ENCODE results near the gene RAD18.

RAD18 gene

DNA sequence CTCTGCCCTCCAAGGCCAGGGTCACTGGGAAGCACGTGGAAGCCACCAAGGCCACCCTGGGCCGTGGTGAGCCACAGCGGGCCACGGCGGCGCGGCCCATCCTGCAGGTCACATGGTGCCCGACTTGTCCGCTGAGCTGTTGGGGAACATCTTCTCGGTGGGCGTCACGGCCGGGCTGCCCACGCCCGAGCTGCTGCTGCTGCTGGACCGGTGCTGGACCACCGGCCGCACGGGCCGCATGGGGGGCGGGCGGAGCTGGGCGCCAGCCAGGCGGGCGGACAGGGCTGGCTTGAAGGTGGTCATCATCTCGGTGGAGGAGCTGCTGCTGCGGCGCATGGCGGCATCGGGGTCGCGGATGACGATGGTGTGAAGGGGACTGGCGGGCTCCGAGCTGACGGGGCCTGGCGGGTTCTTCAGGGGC, 22.1 kb upstream of the RAD18 start:
- no peak for DNase-seq

DNA sequence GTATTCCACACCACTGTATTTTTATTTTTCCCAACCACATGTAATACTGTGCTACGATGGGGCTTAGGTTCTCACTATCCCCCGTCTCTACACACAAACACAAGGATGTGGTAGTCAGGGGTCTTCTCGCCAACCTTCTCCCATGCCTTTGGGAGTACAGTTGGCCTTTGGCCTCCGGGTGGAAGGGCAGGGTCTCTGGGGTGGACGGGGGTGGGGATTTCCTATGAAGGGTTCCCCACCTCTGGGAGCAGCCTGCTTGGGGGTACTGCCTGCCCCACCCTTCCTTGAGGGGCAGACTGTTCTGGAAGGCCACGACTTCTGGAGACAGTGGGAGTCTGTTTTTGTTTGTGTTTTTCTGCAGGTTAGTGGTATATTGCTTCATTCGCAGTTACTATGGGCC, 21.3 kb upstream of the RAD18 start:
- no peak for DNase-seq

- DNase-seq, result no peak
These were observed 20.8 kb upstream of the RAD18 start for GRCh38 chr3:8984081-8984480.

- no peak for DNase-seq
These were observed 20.3 kb upstream of the RAD18 start for GRCh38 chr3:8983591-8983990.

GRCh38 chr3:8983026-8983425, 19.8 kb upstream of the RAD18 start:
- DNase-seq, result no peak

GRCh38 chr3:8982509-8982908, 19.2 kb upstream of the RAD18 start:
- peak; percentile 21 for DNase-seq

DNA sequence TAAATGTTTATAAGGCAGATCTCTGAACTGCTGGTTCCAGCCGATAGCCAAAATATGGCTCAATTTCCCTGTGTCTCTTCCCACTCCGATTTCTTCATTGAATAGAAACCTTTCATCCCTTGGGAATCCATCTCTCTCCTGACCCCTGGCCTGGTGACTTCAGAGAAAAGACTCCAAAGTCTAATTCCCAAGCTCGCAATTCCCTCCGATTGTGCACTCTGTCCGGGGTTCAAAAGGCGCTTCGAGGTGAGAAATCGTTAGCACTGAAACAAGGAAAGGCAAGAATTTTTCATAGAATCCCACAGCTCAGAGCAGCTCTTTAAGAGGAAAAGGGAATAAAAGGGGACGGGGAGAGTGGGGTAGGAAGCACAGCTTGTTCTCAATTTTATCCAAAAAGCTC, 18.4 kb upstream of the RAD18 start:
- no peak for DNase-seq

- no peak for DNase-seq
These were observed 18.0 kb upstream of the RAD18 start for GRCh38 chr3:8981296-8981695.

DNA sequence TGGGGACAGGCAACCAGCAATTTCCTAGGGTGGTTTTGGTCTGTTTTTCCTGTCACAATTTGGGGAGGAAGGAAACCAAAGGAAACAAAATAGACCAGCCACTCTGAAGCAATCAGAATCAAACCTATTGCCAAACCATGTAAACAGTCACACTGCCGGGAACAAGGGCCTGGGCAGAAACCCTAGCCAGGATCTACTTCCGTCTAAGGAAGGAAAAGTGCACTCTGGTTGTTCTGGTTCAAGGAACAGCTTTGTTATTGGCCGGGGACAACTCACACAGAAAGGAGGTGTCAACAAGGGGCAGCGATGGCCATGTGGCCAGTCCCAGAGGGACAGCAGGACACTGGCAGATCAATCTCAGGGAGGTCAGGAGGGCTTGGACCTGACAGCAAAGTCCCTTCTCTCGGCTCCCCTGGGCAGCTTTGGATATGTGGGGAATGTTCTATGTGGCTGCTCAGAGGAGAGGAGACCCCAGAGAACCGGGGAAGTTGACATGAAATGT, 17.5 kb upstream of the RAD18 start:
- DNase-seq, result no peak

- no peak for DNase-seq
These were observed 16.0 kb upstream of the RAD18 start for GRCh38 chr3:8979262-8979661.

DNA sequence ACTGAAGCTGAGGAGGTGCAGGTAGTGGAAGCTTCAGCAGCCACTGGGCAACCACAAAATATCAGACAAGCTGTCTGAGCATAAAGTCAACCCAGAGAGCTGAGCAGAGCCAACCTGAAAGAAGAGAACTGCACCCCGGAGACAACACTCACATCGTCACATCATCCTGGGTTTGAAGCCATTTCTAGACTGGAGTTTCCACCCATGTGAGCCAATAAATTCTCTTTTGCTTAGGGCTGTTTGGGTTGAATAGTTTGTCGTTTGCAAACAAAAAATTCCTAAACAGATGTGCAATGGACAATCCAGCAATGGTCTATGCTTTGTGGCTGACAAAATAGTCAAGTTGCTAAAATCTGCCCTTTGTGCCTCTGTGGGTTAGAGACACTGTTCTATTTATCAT, 15.3 kb upstream of the RAD18 start:
- DNase-seq, result no peak

- no peak for DNase-seq
These were observed 13.4 kb upstream of the RAD18 start for GRCh38 chr3:8976540-8977182.

DNA sequence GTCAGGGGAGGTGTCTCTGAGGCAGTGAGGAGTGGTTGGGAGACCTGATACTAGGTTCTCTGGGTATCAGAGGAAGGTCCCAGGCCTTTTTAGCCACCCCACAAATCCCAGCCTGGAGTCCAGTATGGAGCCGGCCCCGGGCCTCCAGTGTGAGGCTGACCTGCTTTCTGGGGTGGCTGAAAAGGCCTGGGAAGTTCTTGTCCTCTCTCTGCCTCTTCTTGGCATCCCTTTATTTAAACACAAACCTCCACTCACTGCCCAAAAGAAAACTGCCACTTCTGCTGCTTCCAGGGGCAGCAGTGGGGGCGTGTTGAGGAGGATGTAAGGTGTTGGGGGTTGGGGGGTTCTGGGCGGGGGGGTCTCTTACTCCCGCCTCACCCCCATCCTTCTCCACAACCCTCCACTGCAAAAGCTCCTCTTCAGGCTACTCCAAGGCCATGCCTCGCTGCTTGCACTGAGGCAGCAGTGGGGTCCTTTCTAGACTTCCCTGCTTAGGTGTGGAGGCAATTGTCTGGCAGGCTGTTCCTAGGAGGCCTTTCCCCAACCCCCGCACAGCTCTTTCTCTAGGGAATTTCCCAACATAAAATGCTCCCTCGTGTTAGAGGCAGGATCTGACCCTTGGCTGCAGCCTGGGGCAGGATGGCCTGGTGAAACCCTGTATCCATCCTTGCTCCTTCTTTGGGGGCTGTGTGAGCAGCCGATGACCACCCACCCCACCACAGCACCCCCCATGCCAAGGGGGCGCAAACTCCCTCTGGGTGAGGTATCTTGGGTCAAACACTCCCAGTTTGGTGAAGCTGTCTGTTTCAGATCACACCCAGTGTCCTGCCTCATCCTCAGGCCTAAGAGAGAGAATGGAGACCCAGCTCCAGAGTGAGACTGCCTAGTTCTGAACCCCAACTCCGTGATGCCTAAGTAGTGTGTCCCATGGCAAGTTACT, 12.1 kb upstream of the RAD18 start:
- DNase-seq, result no peak

- no peak for DNase-seq
These were observed 11.2 kb upstream of the RAD18 start for GRCh38 chr3:8974458-8974857.

GRCh38 chr3:8972639-8973038, 9.4 kb upstream of the RAD18 start:
- DNase-seq, result peak; percentile 64

DNA sequence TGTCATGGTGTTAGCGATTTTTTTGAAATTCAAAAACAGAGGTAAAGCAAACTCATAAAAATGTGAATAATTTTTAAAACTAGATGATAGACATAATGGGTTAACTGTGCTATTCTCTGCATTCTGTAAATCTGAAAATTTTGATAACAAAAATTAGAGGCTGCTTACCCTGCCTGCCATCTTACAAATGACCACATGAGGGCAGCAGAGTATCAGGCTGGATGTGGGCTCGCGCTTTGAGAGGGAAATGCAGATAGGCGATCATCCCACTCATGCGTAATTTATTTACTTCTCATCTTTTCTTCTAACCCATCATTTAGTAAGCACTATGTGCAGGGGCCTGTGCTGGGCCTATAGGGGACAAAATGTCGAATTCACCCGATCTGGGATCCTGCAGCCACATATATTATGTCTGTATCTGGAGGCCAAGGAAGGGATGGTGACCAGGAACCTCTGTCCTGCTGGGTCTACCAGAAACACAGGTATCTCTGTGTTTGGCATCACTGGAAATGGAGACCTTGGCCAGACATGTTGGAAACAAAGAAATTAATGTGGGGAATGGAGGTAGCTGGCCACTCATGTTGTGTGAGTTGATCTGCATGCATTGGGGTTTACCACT, 7.8 kb upstream of the RAD18 start:
- DNase-seq, result peak; percentile 8

- no peak for DNase-seq
These were observed 6.0 kb upstream of the RAD18 start for GRCh38 chr3:8969241-8969640.

- DNase-seq, result no peak
These were observed 5.2 kb upstream of the RAD18 start for GRCh38 chr3:8968375-8968882.

DNA sequence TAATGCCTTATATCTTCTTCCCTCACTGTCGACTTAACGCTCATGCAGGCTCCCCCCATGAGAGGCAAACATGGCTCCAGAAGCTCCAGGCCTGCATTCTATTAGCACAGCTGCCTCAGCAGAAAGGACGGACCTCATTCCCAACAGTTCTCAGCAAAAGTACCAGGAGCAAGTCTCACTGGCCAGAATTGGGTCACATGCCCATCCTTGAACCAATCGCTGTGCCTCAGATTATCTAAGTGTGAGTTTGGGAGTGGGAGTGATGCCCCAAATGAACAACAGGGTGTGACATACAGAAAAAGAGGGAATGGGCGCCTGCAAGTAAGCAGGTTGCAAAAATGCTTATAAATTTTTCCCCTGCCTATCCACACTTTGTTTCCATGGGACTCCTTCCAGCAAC, 4.3 kb upstream of the RAD18 start:
- no peak for DNase-seq

DNA sequence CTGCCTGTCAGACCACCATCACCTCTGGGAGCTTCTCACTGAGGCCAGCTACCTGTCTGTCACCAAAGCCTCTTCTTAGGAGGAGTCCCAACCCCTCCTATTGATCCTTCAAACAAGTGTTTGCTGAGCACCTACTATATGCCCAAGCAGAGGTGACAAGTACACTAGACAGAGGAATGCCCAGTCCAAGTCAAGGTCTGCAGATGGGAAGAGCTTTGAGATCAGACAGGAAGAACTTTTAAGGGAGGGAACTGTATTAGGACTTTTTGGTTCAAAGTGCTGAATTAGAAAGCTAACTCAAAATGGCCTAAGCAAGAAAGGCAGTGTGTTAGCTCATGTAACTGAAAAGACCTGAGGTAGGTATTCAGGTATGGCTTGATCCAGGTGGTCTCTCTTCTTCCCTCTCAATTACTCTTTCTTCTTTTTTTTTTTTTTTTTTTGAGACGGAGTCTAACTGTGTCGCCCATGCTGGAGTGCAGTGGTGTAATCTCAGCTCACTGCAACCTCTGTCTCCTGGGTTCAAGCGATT, 3.6 kb upstream of the RAD18 start:
- no peak for DNase-seq

- no peak for DNase-seq
These were observed 3.0 kb upstream of the RAD18 start for GRCh38 chr3:8966150-8966819.
